ENCODE measurements around the gene E2F4.
A peak's percentile ranks its signal among the peaks of the same experiment; 100 is the strongest.

E2F4 gene

DNA sequence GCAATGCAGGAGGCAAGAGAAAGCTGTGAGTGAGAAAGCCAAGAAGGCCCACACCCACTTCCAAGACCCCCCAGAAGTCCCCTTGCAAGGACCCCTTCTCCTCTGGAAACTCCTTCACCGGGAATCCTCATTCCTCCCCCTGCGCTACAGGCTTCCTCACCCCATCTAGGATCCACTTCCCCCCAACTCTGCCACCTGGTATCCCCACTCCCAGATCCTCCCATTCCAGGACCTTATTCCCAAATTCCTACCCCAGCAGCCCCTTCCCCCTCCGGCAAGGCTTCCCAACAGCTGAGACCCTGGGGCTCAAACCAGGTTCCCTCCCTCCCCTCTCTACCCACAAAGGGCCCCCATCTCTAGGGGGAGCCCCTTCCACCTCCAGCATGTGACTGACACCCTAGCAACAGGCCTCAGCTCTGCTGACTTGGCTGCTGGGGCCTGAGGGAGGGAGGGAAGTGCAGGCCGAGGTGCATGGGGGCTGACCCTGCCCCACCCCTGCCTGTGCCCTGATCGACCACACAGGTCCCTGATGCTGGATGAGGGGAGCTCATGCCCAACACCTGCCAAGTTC lies 25.3 kb upstream of the E2F4 start:
- TF ChIP-seq, protein P1, sequence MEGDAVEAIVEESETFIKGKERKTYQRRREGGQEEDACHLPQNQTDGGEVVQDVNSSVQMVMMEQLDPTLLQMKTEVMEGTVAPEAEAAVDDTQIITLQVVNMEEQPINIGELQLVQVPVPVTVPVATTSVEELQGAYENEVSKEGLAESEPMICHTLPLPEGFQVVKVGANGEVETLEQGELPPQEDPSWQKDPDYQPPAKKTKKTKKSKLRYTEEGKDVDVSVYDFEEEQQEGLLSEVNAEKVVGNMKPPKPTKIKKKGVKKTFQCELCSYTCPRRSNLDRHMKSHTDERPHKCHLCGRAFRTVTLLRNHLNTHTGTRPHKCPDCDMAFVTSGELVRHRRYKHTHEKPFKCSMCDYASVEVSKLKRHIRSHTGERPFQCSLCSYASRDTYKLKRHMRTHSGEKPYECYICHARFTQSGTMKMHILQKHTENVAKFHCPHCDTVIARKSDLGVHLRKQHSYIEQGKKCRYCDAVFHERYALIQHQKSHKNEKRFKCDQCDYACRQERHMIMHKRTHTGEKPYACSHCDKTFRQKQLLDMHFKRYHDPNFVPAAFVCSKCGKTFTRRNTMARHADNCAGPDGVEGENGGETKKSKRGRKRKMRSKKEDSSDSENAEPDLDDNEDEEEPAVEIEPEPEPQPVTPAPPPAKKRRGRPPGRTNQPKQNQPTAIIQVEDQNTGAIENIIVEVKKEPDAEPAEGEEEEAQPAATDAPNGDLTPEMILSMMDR (IDR thresholded peaks at IDR 0.05; ENCODE audit: low read depth, low read length, missing control alignments) = no peak
- H3K4me3 ChIP-seq (ENCODE audit: low read depth, low read length) = no peak overlapping the region
- no peaks in the 10 kb centered on the region for H3K36me3 ChIP-seq (replicated peaks)
- no peak overlapping the region for H3K27ac ChIP-seq
- no peak for DNase-seq
- in situ Hi-C loops (cut with HindIII; ENCODE audit: low pct_ligation_motif_present, low sequenced_read_pairs) = no loop called here
- peaks cover 46% of the 10 kb centered on the region for H3K27me3 ChIP-seq (replicated peaks)

DNA sequence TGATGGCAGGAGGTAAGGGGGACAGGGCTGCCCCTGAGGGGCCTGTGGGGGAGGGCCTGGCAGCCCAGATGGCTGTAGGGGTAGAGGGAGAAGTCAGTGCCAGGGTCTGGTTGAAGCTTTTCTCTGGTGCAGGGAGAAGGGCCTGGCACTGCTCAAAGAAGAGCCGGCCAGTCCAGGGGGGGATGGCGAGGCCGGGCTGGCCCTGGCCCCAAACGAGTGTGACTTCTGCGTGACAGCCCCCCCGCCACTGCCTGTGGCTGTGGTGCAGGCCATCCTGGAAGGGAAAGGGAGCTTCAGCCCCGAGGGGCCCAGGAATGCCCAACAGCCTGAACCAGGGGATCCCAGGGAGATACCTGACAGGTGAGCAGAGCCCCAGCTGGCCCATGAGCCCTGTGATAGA lies 24.4 kb upstream of the E2F4 start:
- Histone ChIP-seq H3K27ac (no peak overlapping the region), H3K36me3 (replicated peaks) (no peaks in the 10 kb centered on the region), H3K4me3 (ENCODE audit: low read depth, low read length) (no peak overlapping the region), H3K27me3 (replicated peaks) (peaks cover 40% of the 10 kb centered on the region)
- in situ Hi-C loops (cut with HindIII; ENCODE audit: low pct_ligation_motif_present, low sequenced_read_pairs) = no loop called here
- TF ChIP-seq, protein P1 (IDR thresholded peaks at IDR 0.05; ENCODE audit: low read depth, low read length, missing control alignments) = no peak
- DNase-seq = no peak

DNA sequence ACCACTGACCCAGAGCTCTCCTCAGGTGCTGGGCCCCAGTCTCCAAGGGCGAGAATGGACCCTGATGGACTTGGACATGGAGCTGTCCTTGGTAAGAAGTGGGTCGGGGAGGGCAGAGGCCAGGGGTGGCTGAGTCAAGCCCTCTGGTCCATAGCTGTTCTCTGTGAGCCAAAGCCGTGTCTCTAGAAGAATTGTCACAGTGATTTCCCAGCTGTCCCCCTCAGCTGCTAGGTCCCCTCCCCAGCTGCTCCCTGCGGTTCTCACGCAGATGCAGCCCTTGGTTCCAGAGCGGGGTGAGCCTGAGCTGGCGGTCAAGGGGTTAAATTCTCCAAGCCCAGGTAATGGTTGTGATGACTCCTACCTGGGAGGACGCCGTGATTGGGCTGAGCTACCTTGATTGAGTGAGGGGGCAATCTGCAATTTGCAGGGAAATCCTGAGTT lies 22.9 kb upstream of the E2F4 start:
- Histone ChIP-seq H3K4me3 (ENCODE audit: low read depth, low read length) (no peak overlapping the region), H3K27ac (no peak overlapping the region), H3K36me3 (replicated peaks) (no peaks in the 10 kb centered on the region), H3K27me3 (replicated peaks) (peaks cover 32% of the 10 kb centered on the region)
- in situ Hi-C loops (cut with HindIII; ENCODE audit: low pct_ligation_motif_present, low sequenced_read_pairs) = no loop called here
- DNase-seq = no peak
- TF ChIP-seq, protein P1 (IDR thresholded peaks at IDR 0.05; ENCODE audit: low read depth, low read length, missing control alignments) = no peak

DNA sequence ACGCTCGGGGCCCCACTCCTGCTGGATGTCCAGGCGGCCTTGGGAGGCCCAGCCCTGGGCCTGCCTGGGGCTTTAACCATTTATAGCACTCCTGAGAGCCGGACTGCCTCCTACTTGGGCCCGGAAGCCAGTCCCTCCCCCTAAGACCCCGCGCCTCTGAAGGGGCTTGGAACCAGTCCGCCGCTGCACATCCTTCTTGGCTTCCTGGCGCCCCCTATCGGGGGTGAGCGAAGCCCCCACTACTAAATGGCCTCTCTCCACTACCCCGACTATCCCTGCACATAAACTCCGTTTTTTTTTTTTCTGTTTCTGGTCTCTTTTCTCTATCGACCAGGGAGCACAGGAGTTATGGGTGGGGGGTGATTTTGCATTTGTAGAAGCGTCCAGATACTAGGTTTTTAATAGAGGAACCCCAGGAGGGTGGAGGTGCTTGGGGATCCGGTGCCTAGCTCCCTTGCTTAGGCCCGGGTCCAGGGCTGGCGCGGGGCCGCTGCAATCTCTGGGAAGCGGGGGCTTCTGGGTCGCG lies 22.2 kb upstream of the E2F4 start:
- Histone ChIP-seq H3K4me3 (ENCODE audit: low read depth, low read length) (peak overlapping the region; percentile 55), H3K36me3 (replicated peaks) (no peaks in the 10 kb centered on the region), H3K27ac (peak overlapping the region; percentile 13), H3K27me3 (replicated peaks) (peaks cover 28% of the 10 kb centered on the region)
- TF ChIP-seq, protein P1 (IDR thresholded peaks at IDR 0.05; ENCODE audit: low read depth, low read length, missing control alignments) = peak; percentile 80
- in situ Hi-C loops (cut with HindIII; ENCODE audit: low pct_ligation_motif_present, low sequenced_read_pairs) = no loop called here
- no peak for DNase-seq

DNA sequence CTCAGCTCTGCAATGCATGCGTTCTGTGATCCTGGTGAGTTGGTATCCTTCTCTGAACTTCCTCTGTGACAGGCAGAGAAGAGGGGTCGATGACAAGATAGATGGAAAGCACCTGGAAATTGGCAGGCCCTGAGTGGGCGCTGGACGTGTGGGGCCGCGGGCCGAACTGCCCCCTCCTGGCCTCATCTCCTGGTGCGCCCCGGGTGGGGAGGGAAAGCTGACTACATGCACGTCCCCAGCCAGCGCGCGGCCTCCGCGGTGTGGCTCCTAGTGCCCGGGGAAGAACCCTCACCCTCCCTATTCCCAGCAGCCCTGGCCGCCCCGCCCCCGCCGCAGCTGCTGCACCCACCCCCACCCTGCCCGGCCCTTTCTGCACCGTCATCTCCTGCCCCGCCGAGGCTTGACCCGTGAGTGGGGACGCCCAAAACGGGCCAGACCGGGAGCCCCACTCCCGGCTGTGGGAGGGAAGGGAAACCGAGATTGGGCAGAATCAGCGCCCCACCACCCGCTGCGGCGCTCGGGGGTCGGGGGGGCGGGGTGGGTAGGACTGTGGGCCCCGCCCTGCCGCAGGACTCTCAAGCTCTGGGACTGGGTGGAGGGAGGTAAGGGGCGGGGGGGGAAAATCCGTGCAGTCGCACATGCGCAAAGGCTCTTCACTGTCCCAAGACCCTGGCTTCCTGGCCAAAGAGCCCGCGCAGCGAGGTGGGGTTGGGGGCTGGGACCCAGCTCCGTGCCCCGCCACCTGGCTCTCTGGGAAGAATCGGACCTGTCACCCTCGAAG lies 21.6 kb upstream of the E2F4 start, which contains the start of gene NOL3:
NOL3 (plus strand) TSS at position 371 of the 781 bp plus-strand sequence.
- Histone ChIP-seq H3K36me3 (replicated peaks) (no peaks in the 10 kb centered on the region), H3K4me3 (ENCODE audit: low read depth, low read length) (peak within 1 kb of the TSS; percentile 55), H3K27me3 (replicated peaks) (peaks cover 21% of the 10 kb centered on the region), H3K27ac (peak within 1 kb of the TSS; percentile 45)
- in situ Hi-C loops (cut with HindIII; ENCODE audit: low pct_ligation_motif_present, low sequenced_read_pairs) = no loop called here
- DNase-seq = peak; percentile 33
- TF ChIP-seq, protein P1 (IDR thresholded peaks at IDR 0.05; ENCODE audit: low read depth, low read length, missing control alignments) = peak; percentile 32
